HG03520 (cell line): ENCODE measurements around the gene CA5A.
"Not testable (repeated sequence)": the region's sequence is repeated elsewhere in the genome, so short reads cannot be mapped to it uniquely, and the experiment has no call there.

ENCODE experiments used
- ATAC-seq: cut with Tn5 transposase; IDR thresholded peaks from one replicate; pipeline ENCODE4 v1.9.1; 2021; ENCODE audit warnings: mild to moderate bottlenecking, moderate library complexity; ENCODE audit not compliant: unreplicated experiment

CA5A gene

DNA sequence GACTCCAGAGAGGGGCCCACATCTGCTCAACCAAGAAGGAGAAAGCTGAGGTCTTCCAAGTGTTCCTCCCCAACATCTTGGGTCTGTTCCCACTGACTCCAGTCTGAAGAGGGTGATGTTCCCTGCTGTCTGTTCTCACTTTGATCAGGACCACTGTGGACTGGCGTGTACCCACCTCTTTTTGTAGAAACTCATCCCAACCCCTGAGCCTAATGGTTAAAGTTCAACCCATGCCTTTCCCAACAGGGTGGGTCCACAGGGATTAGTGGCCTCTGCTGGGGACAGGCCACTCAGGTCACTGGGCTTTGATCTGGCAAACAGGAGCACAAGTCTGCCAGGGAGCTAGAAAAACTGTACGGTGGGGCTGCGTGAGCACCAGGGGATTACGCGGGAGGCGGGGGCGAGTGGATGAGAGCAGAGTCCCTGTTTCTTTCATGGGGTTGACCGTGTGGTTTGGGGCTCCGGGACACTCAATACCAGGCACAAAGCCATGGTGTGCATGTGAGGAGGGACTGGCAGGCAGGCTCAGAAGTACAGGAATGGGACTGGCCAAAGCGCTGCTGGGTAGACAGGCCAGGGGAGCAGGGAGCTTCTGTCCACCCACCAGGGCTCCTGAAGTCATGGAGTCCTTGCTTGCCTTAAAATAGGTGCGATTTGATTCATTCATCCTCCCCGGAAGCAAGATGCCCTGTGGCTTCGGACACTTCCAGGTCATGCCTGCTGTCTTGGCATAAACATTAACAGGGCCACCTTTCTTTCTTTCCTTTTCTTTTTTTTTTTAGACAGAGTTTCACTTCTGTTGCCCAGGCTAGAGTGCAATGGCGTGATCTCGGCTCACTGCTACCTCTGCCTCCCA, at the start of gene CA5A:
Gene CA5A, minus strand, starts transcription at position 155 of the 856 bp plus-strand sequence. Its CDS starts 79 bp downstream, at position 76.
- no peak for ATAC-seq

DNA sequence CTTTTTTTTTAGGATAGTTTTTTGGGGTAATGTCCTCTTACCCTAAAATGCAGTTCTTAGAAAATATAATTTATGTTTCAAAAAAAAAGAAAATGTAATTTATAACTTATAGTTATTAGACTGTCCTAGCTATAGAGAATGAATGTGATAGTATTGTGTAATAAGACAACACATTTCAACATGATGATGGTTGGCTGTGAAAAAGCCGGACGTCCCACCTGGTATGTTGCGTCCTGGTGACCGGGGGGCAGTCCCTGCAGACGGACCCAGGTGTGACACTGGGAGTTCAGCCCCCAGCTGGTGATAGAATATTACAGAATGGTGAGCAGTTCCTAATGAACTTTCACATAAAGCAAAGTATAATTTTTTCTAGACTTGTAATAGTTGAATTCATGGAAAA, 49.2 kb upstream of the CA5A start:
- ATAC-seq = not testable (repeated sequence)

DNA sequence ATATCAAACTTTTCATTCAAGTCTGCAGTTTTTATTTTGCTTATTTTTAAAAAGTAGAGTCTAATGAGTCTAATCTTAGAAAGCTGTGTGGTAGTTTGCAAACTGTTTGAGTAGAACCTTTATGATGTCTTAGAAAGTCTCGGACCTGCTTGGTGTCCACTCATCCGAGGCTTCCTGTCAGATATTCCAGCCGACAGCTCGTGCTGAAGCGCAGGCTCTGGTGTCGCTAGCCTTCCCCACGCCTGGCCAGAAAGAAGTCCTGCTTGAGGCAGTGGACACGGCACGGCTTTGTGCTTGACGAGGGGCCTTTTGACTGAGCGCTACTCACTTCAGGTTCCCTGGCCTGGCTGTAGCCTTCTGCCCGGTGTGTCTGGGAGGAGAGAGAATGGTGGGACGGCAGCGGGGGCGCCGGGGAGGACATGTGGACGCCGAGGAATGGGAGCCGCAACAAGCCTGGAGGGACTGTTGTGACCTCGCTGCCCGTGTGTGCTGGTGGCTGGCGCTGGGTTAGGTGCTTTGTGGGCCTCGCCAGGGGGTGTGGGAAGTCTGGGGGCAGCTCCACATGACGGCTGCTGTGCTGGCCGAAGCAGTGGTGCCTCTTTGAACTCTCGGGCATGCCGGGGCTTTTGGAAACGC, 48.4 kb upstream of the CA5A start:
- no peak for ATAC-seq

DNA sequence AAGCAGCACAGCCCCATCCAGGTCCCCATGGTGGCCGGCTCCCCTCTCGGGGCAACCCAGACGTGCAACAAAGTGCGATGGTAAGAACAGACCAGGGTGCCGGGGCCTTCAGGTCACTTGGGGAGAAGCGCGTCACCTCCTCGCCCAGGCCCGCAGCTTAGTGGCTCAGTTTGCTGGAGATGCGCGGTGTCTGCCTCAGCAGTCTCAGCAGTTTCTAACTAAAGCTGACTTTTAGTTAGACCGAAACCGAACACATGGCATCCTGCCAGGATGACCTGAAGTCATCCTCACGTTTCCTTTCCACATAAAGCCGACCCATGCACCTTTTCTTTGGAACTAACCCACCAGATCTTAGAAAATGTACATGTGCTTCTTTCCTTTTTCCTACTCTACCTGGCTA, 47.9 kb upstream of the CA5A start:
- ATAC-seq = not testable (repeated sequence)

DNA sequence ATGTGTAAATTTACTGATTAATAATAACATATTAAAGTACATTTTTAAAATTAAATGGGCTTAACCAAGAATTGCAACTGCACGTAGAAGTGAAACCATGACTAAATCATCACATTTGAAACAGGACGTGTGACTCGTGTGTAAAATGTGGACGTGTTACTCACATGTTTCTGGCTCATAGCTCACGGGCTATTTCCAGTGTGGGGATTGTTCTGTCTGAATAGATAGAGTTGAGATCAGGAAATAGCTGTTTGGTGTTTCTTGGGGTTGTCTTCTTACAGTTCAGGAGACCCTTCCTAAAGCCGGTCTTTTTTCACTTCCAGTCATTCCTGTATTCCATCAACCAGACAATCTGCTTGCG, 47.4 kb upstream of the CA5A start:
- not testable (repeated sequence) for ATAC-seq

DNA sequence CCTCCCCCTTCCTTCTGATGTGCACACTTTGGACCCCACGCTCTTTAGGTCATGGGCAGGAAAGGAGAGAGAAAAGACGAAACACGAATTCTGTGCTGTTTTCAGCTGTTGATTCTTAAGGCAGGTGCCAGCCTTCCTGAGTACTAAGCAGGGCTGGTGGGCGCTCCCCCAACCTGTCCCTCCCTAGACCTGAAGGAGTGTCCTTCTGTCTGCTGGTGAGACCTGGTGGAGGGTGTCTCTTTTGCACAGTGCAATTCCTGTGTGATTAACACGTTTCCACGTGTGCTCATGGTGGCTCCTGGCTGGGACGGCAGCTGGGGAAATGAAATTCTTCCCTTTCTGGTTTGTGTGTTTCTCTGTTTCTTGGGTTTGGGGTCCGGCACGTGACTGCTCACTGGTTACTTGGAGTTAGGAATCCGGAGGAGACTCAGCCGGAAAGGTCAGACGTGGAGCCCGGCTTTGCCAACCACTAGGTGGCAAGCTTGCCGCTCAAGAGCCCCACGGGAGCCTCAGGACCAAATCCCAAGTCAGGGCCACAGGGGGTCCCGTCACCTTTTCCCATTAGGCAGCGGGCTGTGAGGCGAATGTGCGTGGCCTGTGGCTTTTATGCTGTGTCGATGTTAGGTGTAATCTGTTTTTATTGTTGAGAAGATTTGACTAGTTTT, 46.9 kb upstream of the CA5A start:
- not testable (repeated sequence) for ATAC-seq

DNA sequence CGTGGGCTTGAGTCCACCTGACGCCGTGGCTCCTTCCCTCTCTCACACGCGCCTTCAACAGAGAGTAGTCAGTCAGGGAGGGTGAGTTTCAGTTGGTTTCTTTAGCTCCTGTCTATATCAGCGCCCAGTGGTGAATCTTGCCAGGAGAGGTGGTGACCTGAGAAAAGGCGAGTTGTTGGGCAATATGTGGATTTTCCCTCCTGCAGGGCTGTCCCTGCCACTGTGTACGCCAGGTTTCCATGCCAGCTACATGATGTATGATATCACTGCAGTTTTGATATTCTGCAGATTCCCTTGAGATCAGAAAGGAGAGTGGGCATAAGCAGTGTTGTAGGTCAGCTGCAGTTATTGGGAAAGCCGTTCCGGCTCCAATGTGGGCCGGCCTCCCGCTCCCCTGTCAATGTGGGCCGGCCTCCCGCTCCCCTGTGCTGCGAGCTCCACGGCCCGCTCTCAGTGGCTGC, 46.3 kb upstream of the CA5A start:
- ATAC-seq = no peak

DNA sequence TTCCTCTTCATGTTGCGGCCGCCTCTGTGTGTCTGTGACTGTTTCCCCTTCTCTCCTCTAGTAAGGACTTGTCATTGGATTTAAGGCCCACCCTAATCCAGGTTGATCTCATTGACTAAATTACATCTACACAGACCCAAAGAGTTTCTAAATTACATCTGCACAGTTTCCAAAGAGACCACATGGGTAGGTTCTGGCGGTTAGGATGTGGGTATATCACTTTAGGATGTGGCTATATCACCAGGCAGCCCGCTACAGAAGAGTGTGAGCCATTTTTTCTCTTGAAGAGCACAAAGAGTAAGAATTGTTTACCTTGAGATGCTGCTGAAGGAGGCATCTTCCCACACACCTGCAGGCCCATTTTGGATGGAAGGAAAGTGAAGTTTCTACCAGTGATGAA, 45.0 kb upstream of the CA5A start:
- not testable (repeated sequence) for ATAC-seq

DNA sequence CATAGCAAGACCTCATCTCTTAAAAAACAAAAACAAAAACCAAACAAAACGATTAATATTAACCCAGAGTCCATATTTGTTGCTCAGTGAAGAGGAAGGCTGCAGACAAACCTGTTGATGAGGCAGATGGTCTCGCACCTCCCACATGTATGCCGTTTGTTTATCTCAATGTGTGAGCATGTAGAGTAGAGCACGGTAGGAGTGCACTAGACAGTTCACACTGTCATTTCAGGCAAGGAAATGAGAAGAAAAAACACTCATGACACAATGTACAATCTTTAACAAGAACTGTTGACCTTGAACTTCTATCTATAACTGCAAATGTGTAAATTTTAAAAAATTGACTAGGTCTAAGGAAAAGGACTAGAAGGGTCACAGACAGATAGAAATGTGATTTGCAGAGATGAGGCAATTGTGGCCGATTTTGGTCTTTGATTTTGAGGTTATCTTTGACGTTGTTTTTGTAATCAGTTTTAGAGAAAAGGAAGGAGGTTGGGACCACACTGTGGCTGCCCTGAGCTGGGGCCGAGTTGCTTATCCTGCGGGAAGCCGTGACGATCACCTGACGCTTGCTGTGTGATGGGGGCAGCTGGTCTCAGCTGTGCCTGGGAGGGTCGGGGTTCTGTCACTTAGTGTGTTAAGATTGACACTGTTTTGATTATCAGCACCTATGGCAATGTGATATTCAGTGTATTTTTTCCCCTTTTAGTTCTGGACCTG, 43.7 kb upstream of the CA5A start:
- not testable (repeated sequence) for ATAC-seq

DNA sequence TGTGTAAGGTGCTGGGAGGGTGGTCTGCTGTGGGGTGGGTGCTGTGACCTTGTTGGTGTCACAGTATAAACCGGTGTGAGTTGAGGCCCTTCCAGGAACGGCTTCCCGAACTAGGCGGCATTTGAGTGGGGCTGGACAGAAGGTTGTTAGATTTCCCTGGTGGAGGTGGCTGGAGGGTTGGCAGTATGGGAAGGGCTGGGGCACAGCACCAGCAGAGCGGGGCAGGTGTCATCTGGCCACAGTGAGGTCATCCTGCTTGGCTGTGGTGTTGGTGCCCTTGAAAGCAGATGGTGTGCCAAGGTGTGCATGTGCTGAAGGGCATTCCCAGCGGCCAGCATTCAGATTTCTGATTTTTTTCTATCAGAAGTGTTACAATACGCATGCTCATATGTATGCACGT, 43.0 kb upstream of the CA5A start:
- ATAC-seq = no peak

DNA sequence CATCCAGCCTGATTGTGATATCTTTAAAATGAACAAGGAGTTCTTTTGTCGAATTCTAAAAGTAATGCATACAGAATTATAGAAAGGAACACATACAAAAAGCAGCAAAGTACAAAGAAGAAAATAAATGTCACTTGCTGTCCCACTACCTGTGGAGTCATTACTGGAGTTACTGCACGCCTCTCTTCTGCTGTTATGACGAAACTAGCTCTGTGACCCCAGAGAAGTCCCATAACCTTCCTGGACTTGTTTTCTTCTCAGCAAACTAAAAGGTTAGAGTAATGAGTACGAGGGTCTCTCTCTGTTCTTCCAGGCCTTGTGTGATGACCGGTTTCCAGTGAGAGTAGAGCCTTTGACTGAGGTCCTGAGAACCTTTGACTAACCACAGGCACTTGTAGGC, 41.8 kb upstream of the CA5A start:
- ATAC-seq = no peak

DNA sequence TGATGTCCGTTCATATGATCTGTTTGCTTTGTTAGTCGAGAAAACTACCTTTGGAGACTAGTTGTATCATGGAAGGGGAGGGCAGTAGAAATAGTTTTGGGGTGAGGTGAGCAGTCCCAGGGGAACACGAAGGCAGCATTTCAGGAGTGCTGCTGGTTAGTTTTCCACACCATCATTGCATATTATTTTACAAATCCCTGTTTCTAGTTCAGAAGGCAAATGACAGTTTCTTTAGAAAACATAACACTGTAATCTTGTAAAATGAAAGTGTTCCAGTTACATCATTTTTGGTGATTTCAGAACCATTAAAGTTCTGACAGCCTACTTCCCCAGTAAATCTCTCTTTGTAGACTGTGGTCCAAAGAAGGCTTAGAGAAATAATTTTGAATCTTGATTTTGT, 40.3 kb upstream of the CA5A start:
- no peak for ATAC-seq

DNA sequence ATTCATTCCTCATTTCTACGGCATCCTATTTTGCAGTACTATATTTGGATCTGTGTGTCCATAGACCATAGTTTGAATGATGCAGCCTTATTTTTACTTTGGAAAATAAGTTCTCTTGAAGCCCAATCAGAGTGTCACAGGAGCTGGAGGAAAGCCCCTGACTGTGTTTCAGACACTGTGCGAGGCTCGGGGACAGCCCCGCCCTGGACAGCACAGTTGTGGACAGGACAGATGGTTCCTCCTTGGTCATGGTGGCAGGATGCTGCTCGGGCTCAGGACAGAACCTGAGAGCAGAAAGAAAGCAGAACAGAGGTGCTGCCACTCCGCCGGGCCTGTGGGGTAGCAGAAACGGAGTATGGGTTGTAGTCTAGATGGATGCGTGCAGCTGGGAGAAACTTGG, 37.8 kb upstream of the CA5A start:
- ATAC-seq = no peak

DNA sequence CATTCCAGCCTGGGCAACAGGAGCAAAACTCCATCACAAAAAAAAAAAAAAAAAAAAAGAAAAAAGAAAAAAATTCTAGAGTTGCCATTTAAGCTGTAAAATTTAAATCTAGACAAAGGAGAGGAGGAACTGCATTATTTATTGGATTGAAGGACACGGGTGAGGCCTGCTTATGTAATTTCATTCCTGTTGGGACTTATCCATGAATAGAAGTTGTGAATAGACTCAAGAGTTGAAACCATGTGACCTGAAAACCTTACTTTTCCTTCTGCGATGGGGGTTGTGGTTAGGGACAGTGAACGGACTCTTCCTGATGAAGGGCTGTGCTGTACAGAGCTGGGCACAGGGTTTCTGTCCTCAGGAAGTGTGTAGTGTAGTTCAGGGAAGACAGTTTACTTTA, 37.4 kb upstream of the CA5A start:
- ATAC-seq = no peak

DNA sequence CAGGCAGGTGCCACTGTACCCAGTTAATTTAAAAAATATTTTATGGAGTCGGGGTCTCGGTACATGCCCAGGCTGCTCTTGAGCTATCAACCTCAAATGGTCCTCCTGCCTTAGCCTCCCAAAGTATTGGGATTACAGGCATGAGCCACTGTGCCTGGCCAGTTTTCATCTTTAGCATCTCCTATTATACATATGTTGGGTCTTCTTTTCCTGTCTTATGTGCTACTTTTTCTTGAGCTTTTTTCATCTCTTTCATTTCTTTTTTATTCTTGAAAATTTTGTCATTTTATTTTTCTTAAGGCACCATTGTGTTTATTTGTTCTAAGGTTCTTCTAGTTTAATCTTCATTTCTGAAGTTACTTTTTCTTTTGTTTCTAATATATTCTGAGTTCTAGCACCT, 35.6 kb upstream of the CA5A start:
- no peak for ATAC-seq

DNA sequence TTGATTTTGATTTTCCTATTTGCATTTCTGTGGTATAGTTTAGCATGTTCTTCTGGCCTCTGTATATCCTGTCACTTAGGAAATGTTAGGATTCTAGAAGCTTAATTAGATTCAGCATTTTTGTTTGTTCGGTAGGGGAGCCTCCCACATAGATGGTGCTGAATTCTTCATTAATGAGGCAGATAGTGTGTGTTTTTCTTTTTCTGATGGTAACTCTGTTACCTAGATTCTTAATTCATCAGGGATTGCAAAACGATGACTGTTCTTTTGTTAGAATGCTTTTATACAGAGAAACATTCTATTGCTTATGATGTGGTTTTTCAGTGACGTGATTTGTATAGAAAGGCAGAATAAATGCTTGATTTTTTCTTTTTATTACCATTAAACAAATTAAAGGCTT, 33.9 kb upstream of the CA5A start:
- no peak for ATAC-seq

DNA sequence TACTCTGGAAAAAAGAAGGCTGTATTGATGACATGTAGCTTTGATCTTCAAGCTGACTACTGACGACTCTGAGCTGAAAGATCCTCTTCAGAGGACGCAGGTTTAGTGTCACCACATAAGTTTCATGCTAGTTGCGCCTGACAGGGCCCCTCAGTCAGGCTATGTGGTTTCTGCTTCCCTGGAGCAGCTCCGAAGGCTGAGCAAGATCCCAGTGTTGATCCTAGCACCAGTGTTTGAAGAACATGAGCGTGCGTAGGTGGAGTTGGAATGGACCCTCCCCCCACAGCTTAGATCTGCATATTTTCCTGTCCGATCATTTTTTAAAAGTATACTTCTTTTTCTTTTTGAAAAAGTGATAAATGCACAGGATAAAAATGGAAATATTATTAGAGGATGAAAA, 32.2 kb upstream of the CA5A start:
- no peak for ATAC-seq

DNA sequence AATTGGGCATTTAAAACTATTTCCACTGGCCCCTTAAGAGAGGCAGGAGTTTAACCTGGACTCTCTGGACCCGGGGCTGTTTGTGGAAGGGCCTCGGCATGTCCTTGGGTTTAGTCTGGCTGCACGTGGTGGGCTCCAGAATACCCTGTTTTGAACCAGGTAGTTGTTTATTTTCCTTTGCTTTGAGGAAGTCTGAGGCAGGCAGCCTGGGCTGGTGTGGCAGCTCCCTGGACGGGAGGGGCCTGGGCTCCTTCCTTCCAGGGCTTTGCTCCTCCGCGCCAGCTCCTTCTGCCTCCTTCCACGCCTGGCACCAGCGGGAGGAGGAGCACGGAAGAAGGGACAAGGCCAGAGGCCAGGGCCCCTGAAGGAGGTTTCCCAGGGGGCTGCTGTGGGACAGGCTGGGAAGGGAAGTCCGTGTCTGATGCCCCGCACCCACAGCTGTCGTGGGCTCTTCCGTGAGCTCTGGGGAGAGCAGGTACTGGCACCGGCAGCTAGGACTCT, 30.4 kb upstream of the CA5A start:
- no peak for ATAC-seq

DNA sequence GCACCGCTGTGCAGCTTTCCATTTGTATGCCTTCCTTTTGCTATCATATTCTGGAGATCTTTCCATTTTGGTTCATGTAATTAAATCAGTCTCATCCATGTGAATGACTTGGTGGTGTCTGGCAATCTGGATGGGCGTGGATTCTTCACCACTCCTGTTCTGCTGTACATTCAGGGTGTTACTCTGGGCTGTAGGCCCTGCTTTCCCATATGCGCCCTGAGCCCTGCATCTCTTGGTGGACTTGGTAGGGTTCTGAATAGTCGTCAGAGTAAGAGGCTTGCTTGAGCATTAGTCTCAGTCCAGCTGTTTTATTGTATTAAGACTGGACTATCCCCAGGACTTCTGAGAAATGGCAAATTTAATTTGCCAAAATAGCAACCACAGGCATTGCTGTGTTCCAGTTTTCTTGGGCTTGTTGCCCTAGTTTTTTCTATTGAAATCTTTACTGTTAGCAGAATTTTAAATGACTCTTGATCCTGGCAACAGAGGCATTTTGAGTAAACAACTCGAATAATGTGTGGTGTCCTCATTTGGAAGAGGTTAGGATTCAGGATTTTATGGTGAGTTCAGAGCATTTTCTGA, 29.8 kb upstream of the CA5A start:
- ATAC-seq = no peak

DNA sequence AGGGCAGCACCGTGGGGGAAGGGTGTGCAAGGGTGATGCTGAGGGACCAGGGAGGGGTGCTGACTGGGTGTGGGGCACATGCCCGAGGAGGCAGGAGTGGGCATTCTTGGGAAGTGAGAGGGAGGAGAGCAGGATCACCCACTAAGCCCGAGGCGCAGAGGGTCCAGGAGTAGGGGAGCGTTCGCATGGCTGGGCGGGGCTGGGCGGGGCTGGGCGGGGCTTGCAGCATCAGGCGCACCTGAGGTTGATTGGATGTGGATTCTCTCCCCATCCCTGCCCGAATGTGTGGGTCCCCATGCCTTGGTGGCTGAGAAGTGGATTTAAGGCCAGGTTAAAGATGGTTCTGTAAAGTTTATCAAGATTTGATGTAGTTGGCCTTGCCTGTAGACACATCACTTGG, 29.1 kb upstream of the CA5A start:
- ATAC-seq = no peak
